ENCODE results near the gene GPR37.

The GPR37 gene

GRCh38 chr7:124792002-124792401 lies 26.4 kb upstream of the GPR37 start:
- Histone ChIP-seq H3K27ac (ENCODE audit: low read length) (no peak overlapping the region), H3K9ac (ENCODE audit: low read depth, low read length) (no peak overlapping the region), H3K36me3 (ENCODE audit: insufficient read depth, low read depth, low read length) (no peaks in the 10 kb centered on the region), H3K27me3 (ENCODE audit: insufficient read depth, low read length) (no peaks in the 10 kb centered on the region), H3K4me1 (ENCODE audit: insufficient read depth, low read length) (no peaks in the 10 kb centered on the region), H3K4me3 (ENCODE audit: low read length) (no peak overlapping the region), H3K9me3 (ENCODE audit: insufficient read depth, low read depth, low read length) (no peaks in the 10 kb centered on the region)

GRCh38 chr7:124791426-124791825 lies 25.8 kb upstream of the GPR37 start:
- Histone ChIP-seq H3K4me3 (ENCODE audit: low read length) (no peak overlapping the region), H3K9me3 (ENCODE audit: insufficient read depth, low read depth, low read length) (no peaks in the 10 kb centered on the region), H3K27ac (ENCODE audit: low read length) (no peak overlapping the region), H3K36me3 (ENCODE audit: insufficient read depth, low read depth, low read length) (no peaks in the 10 kb centered on the region), H3K27me3 (ENCODE audit: insufficient read depth, low read length) (no peaks in the 10 kb centered on the region), H3K9ac (ENCODE audit: low read depth, low read length) (no peak overlapping the region), H3K4me1 (ENCODE audit: insufficient read depth, low read length) (no peaks in the 10 kb centered on the region)

GRCh38 chr7:124790645-124791044 lies 25.1 kb upstream of the GPR37 start:
- H3K4me3 ChIP-seq (ENCODE audit: low read length) = no peak overlapping the region
- no peaks in the 10 kb centered on the region for H3K4me1 ChIP-seq (ENCODE audit: insufficient read depth, low read length)
- no peaks in the 10 kb centered on the region for H3K27me3 ChIP-seq (ENCODE audit: insufficient read depth, low read length)
- H3K9me3 ChIP-seq (ENCODE audit: insufficient read depth, low read depth, low read length) = no peaks in the 10 kb centered on the region
- H3K36me3 ChIP-seq (ENCODE audit: insufficient read depth, low read depth, low read length) = no peaks in the 10 kb centered on the region
- no peak overlapping the region for H3K27ac ChIP-seq (ENCODE audit: low read length)
- H3K9ac ChIP-seq (ENCODE audit: low read depth, low read length) = no peak overlapping the region

GRCh38 chr7:124785994-124786393 lies 20.4 kb upstream of the GPR37 start:
- Histone ChIP-seq H3K9ac (ENCODE audit: low read depth, low read length) (no peak overlapping the region), H3K4me1 (ENCODE audit: insufficient read depth, low read length) (peaks cover 11% of the 10 kb centered on the region; the same call in 1 of the 2 replicates), H3K27ac (ENCODE audit: low read length) (no peak overlapping the region), H3K36me3 (ENCODE audit: insufficient read depth, low read depth, low read length) (no peaks in the 10 kb centered on the region), H3K9me3 (ENCODE audit: insufficient read depth, low read depth, low read length) (no peaks in the 10 kb centered on the region), H3K4me3 (ENCODE audit: low read length) (no peak overlapping the region), H3K27me3 (ENCODE audit: insufficient read depth, low read length) (no peaks in the 10 kb centered on the region)

- Histone ChIP-seq H3K36me3 (ENCODE audit: insufficient read depth, low read depth, low read length) (no peaks in the 10 kb centered on the region), H3K4me3 (ENCODE audit: low read length) (no peak overlapping the region), H3K27me3 (ENCODE audit: insufficient read depth, low read length) (no peaks in the 10 kb centered on the region), H3K4me1 (ENCODE audit: insufficient read depth, low read length) (peaks cover 11% of the 10 kb centered on the region; the same call in 1 of the 2 replicates), H3K27ac (ENCODE audit: low read length) (no peak overlapping the region), H3K9me3 (ENCODE audit: insufficient read depth, low read depth, low read length) (no peaks in the 10 kb centered on the region), H3K9ac (ENCODE audit: low read depth, low read length) (no peak overlapping the region)
Measured at GRCh38 chr7:124784879-124785818, 19.6 kb upstream of the GPR37 start.

GRCh38 chr7:124783271-124783670 lies 17.7 kb upstream of the GPR37 start:
- H3K36me3 ChIP-seq (ENCODE audit: insufficient read depth, low read depth, low read length) = no peaks in the 10 kb centered on the region
- no peak overlapping the region for H3K9ac ChIP-seq (ENCODE audit: low read depth, low read length)
- no peak overlapping the region for H3K4me3 ChIP-seq (ENCODE audit: low read length)
- H3K27me3 ChIP-seq (ENCODE audit: insufficient read depth, low read length) = no peaks in the 10 kb centered on the region
- peaks cover 11% of the 10 kb centered on the region; the same call in 1 of the 2 replicates for H3K4me1 ChIP-seq (ENCODE audit: insufficient read depth, low read length)
- H3K9me3 ChIP-seq (ENCODE audit: insufficient read depth, low read depth, low read length) = no peaks in the 10 kb centered on the region
- no peak overlapping the region for H3K27ac ChIP-seq (ENCODE audit: low read length)

GRCh38 chr7:124781907-124782734 lies 16.5 kb upstream of the GPR37 start:
- H3K27ac ChIP-seq (ENCODE audit: low read length) = no peak overlapping the region
- H3K9ac ChIP-seq (ENCODE audit: low read depth, low read length) = no peak overlapping the region
- H3K9me3 ChIP-seq (ENCODE audit: insufficient read depth, low read depth, low read length) = no peaks in the 10 kb centered on the region
- no peaks in the 10 kb centered on the region for H3K27me3 ChIP-seq (ENCODE audit: insufficient read depth, low read length)
- H3K4me1 ChIP-seq (ENCODE audit: insufficient read depth, low read length) = peaks cover 11% of the 10 kb centered on the region; the same call in 1 of the 2 replicates
- no peak overlapping the region for H3K4me3 ChIP-seq (ENCODE audit: low read length)
- H3K36me3 ChIP-seq (ENCODE audit: insufficient read depth, low read depth, low read length) = no peaks in the 10 kb centered on the region

GRCh38 chr7:124781418-124781817 lies 15.8 kb upstream of the GPR37 start:
- Histone ChIP-seq H3K9ac (ENCODE audit: low read depth, low read length) (no peak overlapping the region), H3K4me1 (ENCODE audit: insufficient read depth, low read length) (peaks cover 11% of the 10 kb centered on the region; the same call in 1 of the 2 replicates), H3K4me3 (ENCODE audit: low read length) (no peak overlapping the region), H3K27ac (ENCODE audit: low read length) (no peak overlapping the region), H3K9me3 (ENCODE audit: insufficient read depth, low read depth, low read length) (no peaks in the 10 kb centered on the region), H3K27me3 (ENCODE audit: insufficient read depth, low read length) (no peaks in the 10 kb centered on the region), H3K36me3 (ENCODE audit: insufficient read depth, low read depth, low read length) (no peaks in the 10 kb centered on the region)

- H3K27me3 ChIP-seq (ENCODE audit: insufficient read depth, low read length) = no peaks in the 10 kb centered on the region
- no peaks in the 10 kb centered on the region for H3K36me3 ChIP-seq (ENCODE audit: insufficient read depth, low read depth, low read length)
- H3K9ac ChIP-seq (ENCODE audit: low read depth, low read length) = no peak overlapping the region
- H3K9me3 ChIP-seq (ENCODE audit: insufficient read depth, low read depth, low read length) = no peaks in the 10 kb centered on the region
- H3K4me1 ChIP-seq (ENCODE audit: insufficient read depth, low read length) = peaks cover 11% of the 10 kb centered on the region; the same call in 1 of the 2 replicates
- H3K4me3 ChIP-seq (ENCODE audit: low read length) = no peak overlapping the region
- no peak overlapping the region for H3K27ac ChIP-seq (ENCODE audit: low read length)
Measured at GRCh38 chr7:124780608-124781007, 15.0 kb upstream of the GPR37 start.

- Histone ChIP-seq H3K27me3 (ENCODE audit: insufficient read depth, low read length) (no peaks in the 10 kb centered on the region), H3K36me3 (ENCODE audit: insufficient read depth, low read depth, low read length) (no peaks in the 10 kb centered on the region), H3K9me3 (ENCODE audit: insufficient read depth, low read depth, low read length) (no peaks in the 10 kb centered on the region), H3K9ac (ENCODE audit: low read depth, low read length) (no peak overlapping the region), H3K4me3 (ENCODE audit: low read length) (no peak overlapping the region), H3K4me1 (ENCODE audit: insufficient read depth, low read length) (peaks cover 11% of the 10 kb centered on the region; the same call in 1 of the 2 replicates), H3K27ac (ENCODE audit: low read length) (no peak overlapping the region)
Measured at GRCh38 chr7:124780056-124780455, 14.5 kb upstream of the GPR37 start.

GRCh38 chr7:124779620-124780019 lies 14.0 kb upstream of the GPR37 start:
- no peak overlapping the region for H3K9ac ChIP-seq (ENCODE audit: low read depth, low read length)
- H3K4me1 ChIP-seq (ENCODE audit: insufficient read depth, low read length) = peaks cover 11% of the 10 kb centered on the region; the same call in 1 of the 2 replicates
- no peak overlapping the region for H3K27ac ChIP-seq (ENCODE audit: low read length)
- no peaks in the 10 kb centered on the region for H3K27me3 ChIP-seq (ENCODE audit: insufficient read depth, low read length)
- no peaks in the 10 kb centered on the region for H3K9me3 ChIP-seq (ENCODE audit: insufficient read depth, low read depth, low read length)
- H3K36me3 ChIP-seq (ENCODE audit: insufficient read depth, low read depth, low read length) = no peaks in the 10 kb centered on the region
- no peak overlapping the region for H3K4me3 ChIP-seq (ENCODE audit: low read length)
